Measurements from ENCODE around the gene ZNF385C.

The ZNF385C gene

DNA sequence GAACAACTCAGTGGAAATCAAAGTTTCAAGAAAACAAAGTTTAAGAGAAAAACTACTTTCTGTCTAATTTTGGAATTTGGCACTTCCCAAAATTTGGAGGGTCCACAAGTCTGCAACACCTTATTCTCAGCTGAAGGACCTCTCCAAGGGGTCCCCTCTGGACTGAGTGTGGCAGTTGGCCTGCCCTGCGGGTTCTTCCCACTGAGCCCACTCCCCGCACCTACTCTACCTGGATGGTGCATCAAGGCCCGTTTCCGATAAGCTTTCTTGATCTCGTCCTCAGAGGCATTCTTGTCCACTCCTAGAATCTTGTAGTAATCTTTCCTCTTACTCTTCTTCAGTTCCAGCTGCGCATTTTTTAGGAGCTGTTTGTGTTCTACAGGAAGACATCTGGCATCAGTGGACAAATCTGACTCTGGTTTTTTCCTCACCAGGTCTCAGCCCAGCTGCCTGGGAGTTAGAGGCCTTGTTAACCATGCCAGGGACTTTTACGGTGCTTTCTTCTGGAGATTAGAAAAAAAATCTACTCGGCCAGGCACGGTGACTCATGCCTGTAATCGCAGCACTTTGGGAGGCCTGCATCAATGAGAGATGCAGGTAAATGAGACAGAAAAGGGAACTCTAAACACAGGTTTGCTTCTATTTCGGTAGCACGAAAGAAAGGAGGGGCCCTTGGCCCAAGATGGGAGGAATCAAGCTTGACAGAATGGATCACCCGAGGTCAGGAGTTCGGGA, 116.1 kb downstream of the ZNF385C start:
- DNase-seq: no peak

DNA sequence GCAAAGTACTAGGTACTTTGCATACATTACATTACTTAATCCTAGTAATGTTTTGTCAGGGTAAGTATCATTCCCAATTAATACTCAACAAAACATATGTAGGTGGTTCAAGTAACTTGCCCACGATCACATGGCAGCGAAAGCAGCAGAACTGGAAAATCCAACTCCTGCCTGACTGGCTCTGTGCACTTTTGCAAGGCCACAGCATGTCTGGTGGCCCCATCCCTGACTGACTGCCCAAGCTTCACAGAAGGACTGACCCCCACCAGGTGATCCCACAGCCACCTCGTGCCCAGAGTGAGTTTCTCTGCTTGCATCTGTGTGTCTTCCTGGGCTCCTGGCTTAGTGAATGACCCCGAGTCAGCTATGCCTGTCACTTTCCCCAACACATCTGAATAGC, 120.3 kb downstream of the ZNF385C start:
- no peak for DNase-seq

DNA sequence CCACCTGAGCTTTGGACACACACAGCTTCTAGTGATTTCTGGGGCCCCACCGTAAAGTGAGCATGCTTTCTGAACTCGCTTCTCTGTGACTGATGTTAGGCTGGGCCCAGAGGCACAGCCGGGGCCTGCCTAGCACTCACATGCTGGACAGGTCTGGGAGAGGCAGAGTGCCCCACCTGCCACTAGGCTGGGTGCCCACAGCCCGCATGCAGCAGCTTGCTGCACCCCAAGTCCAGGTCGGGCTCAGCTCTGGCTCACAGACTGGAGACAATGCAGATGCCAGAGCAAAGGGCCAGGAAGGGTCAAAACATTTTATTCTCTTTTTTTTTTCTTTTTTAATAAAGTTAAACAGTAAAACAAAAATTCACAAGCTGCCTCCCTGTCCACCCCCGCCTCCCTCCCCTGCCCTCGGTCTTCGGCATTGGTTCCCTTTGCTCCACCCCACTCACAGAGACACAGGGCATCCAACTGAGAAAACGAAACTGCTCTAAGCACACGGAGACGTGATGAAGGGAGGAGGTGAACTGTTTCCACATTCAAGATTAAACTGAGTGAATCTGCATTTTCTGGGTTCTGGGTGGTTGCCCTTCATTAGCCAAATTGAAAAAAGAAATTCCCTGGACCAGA, 122.0 kb downstream of the ZNF385C start:
- no peak for DNase-seq

Measured in NCI-H82 (cell line).